OCI-LY7 (cell line): ENCODE data around the gene TTC39A. TPM values are rescaled to one million over a fixed set of nuclear protein-coding genes. Genes with fewer than 3 reads are reported as not detected.

Experiments used
- BruUV-seq: library from RNA; stranded (reverse); fragments of 400-500 nt; replicated peaks from 2 replicates; lab custom pipeline; 2021; lab: Mats Ljungman, UMichigan
- CTCF ChIA-PET: fragments of 300-600 bp; sonication (Branson Sonifier 250); formaldehyde crosslinking; loops from one replicate; lab custom pipeline; 2022; ENCODE audit warnings: antibody characterized with exemption; ENCODE audit not compliant: unreplicated experiment; lab: Charles Lee
- POLR2A ChIA-PET: fragments of 300-600 bp; sonication (Branson Sonifier 250); formaldehyde crosslinking; loops from one replicate; lab custom pipeline; 2022; ENCODE audit warnings: antibody characterized with exemption; lab: Charles Lee
- DNase-seq: peaks from one replicate; pipeline ENCODE4 v3.0.0-alpha.2; 2015; ENCODE audit warnings: low spot score
- H2AFZ ChIP-seq: fragments of 200-600 bp; sonication (generic), shearing (Covaris generic); 2 replicates; pipeline ENCODE4 v1.6.1; 2014; ENCODE audit warnings: mild to moderate bottlenecking, antibody characterized with exemption, low read length, moderate library complexity
- H3K27ac ChIP-seq: fragments of 200-600 bp; sonication (generic); 2 replicates; pipeline ENCODE4 v1.5.1; 2014; ENCODE audit warnings: mixed run types, low read depth, mild to moderate bottlenecking, moderate library complexity, low read length, inconsistent platforms; ENCODE audit not compliant: poor library complexity, severe bottlenecking
- H3K36me3 ChIP-seq: fragments of 200-600 bp; sonication (generic); 2 replicates; pipeline ENCODE4 v1.6.1; 2014; ENCODE audit warnings: mild to moderate bottlenecking, antibody characterized with exemption, low read length, moderate library complexity, mixed read lengths; ENCODE audit not compliant: insufficient read depth
- H3K4me1 ChIP-seq: fragments of 200-600 bp; sonication (generic); 2 replicates; pipeline ENCODE4 v1.5.1; 2014; ENCODE audit warnings: mild to moderate bottlenecking, low read length; ENCODE audit not compliant: insufficient read depth, poor library complexity, severe bottlenecking
- H3K4me2 ChIP-seq: fragments of 200-600 bp; sonication (generic); 2 replicates; pipeline ENCODE4 v1.6.1; 2014; ENCODE audit warnings: mild to moderate bottlenecking, low read length
- H3K4me3 ChIP-seq: fragments of 200-600 bp; sonication (generic); 2 replicates; pipeline ENCODE4 v1.5.1; 2014; ENCODE audit warnings: mild to moderate bottlenecking, low read depth, low read length; ENCODE audit not compliant: poor library complexity, severe bottlenecking
- H3K79me2 ChIP-seq: fragments of 200-600 bp; sonication (generic); 2 replicates; pipeline ENCODE4 v1.6.1; 2016; ENCODE audit warnings: low read depth, mild to moderate bottlenecking, low read length, moderate library complexity, mixed read lengths; ENCODE audit not compliant: insufficient read depth
- H3K9me2 ChIP-seq: fragments of 200-600 bp; sonication (generic); 2 replicates; pipeline ENCODE4 v1.6.1; 2016; ENCODE audit warnings: mild to moderate bottlenecking, low read length, mixed read lengths; ENCODE audit not compliant: insufficient read depth
- H3K9me3 ChIP-seq: fragments of 200-600 bp; sonication (generic); 2 replicates; pipeline ENCODE4 v1.6.1; 2014; ENCODE audit warnings: mild to moderate bottlenecking, mixed run types, low read length, mixed read lengths
- H4K20me1 ChIP-seq: fragments of 200-600 bp; sonication (generic); 2 replicates; pipeline ENCODE4 v1.6.1; 2014; ENCODE audit warnings: mild to moderate bottlenecking, antibody characterized with exemption, low read length, moderate library complexity, mixed read lengths; ENCODE audit not compliant: insufficient read depth
- CTCF ChIP-seq: fragments of 200-600 bp; sonication (generic); conservative IDR thresholded peaks from 2 replicates; pipeline ENCODE4 v1.5.1; 2014; ENCODE audit warnings: mild to moderate bottlenecking, antibody characterized with exemption, low read length, moderate library complexity, mixed read lengths
- EZH2phosphoT487 ChIP-seq: fragments of 200-600 bp; sonication (generic); IDR thresholded peaks from 2 replicates; pipeline ENCODE4 v1.6.1; 2018; ENCODE audit warnings: low read depth, borderline replicate concordance, mild to moderate bottlenecking, mixed run types, antibody characterized with exemption, low read length, moderate library complexity, mixed read lengths
- intact Hi-C: fragments of 100-400 bp; cut with micrococcal nuclease; formaldehyde crosslinking; loops from one replicate; pipeline ENCODE4 v1.10.0; 2022; ENCODE audit not compliant: unreplicated experiment
- total RNA-seq, 2 experiments: library from RNA; depleted of rRNA in 1 of 2; stranded (reverse); fragments of >200 nt in 1 of 2; shearing (Covaris generic) in 1 of 2; gene quantifications; 2 replicates each; pipeline ENCODE4 v1.2.3, GENCODE V29; 2014 to 2022

The TTC39A gene
- total RNA-seq, 2 experiments from 2014 or later, result not detected

DNA sequence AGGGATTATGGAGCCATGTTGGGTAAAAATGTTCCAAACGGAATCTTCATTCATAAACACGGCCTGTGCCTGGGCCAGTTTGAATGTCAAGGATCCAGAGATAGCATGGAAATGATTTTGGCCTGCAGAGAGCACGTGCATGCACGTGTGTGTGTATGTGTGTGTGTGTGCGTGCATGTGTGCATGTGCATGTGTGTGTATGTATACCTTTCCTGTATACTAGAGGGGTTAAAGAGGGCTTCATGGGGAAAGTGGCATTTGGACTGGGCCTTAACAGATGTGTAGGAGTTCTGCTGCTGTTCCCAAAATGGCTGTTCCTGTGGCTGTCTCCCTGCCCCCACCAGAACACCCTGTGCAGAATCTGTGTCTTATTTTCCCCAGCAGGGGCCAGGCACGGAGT, 21.7 kb downstream of the TTC39A start:
- H3K4me1 ChIP-seq, result no peaks in the 10 kb centered on the region
- no peaks in the 10 kb centered on the region for H3K79me2 ChIP-seq
- DNase-seq, result no peak
- no TSS peak for BruUV-seq
- POLR2A ChIA-PET, result no interaction called here
- no peak for TF ChIP-seq CTCF
- no peak for TF ChIP-seq EZH2phosphoT487
- no peaks in the 10 kb centered on the region for H3K9me2 ChIP-seq
- intact Hi-C loops, result no loop called here
- no peak overlapping the region for H3K27ac ChIP-seq
- H3K4me2 ChIP-seq, result no peak overlapping the region
- H3K36me3 ChIP-seq, result no peaks in the 10 kb centered on the region
- no peaks in the 10 kb centered on the region for H4K20me1 ChIP-seq
- CTCF ChIA-PET, result no interaction called here
- H3K4me3 ChIP-seq, result no peak overlapping the region
- no peak overlapping the region for H2AFZ ChIP-seq
- H3K9me3 ChIP-seq, result no peaks in the 10 kb centered on the region

DNA sequence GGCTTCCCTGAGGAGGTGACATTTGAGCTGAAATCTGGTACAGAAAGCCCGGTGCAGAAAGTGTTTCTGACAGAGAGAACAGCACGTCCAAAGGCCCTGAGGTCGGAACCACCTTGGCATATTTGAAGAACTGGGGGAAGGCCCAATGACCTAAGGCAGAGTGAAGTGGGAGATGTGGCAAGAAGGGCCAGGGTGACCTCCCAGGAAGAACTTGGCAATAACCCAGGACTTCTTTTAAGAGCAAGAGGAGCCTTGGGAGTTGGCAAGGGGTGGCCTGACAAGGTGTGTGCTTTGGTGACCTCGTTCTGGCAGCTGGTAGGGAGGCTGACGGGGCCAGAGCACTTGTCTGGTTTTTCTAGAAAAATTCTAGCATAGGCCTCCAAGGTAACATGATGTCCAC, 23.4 kb downstream of the TTC39A start:
- POLR2A ChIA-PET, result interaction anchor here (0.9 kb wide), 1 partner anchor 876 kb away, joined by 4 read pairs; no protein-coding TSS in a partner anchor
- H3K36me3 ChIP-seq, result no peaks in the 10 kb centered on the region
- no peaks in the 10 kb centered on the region for H4K20me1 ChIP-seq
- no peaks in the 10 kb centered on the region for H3K9me2 ChIP-seq
- no peak for DNase-seq
- H3K79me2 ChIP-seq, result no peaks in the 10 kb centered on the region
- no peak overlapping the region for H2AFZ ChIP-seq
- intact Hi-C loops, result no loop called here
- no peaks in the 10 kb centered on the region for H3K4me1 ChIP-seq
- CTCF ChIA-PET, result no interaction called here
- H3K4me2 ChIP-seq, result no peak overlapping the region
- H3K9me3 ChIP-seq, result no peaks in the 10 kb centered on the region
- no TSS peak for BruUV-seq
- TF ChIP-seq EZH2phosphoT487 (no peak), CTCF (no peak)
- H3K4me3 ChIP-seq, result no peak overlapping the region
- no peak overlapping the region for H3K27ac ChIP-seq

GRCh38 chr1:51305371-51305823, 25.0 kb downstream of the TTC39A start:
- no TSS peak for BruUV-seq
- Histone ChIP-seq H3K4me1 (no peaks in the 10 kb centered on the region), H3K79me2 (no peaks in the 10 kb centered on the region), H3K4me3 (no peak overlapping the region), H3K9me3 (no peaks in the 10 kb centered on the region), H2AFZ (no peak overlapping the region), H4K20me1 (no peaks in the 10 kb centered on the region), H3K9me2 (no peaks in the 10 kb centered on the region), H3K4me2 (no peak overlapping the region), H3K27ac (no peak overlapping the region), H3K36me3 (no peaks in the 10 kb centered on the region)
- TF ChIP-seq CTCF, result no peak
- CTCF ChIA-PET, result no interaction called here
- intact Hi-C loops, result no loop called here
- no peak for DNase-seq
- POLR2A ChIA-PET, result interaction anchor here (0.5 to 0.8 kb wide), 3 partner anchors 23 to 379 kb away, joined by 3 to 10 read pairs (median 5); no protein-coding TSS in a partner anchor
